ENCODE results near the gene KCTD13. TPM values are rescaled to one million over a fixed set of nuclear protein-coding genes. Genes with fewer than 3 reads are reported as not detected.

Gene KCTD13
- total RNA-seq, 1 donor from 2014 or later, result 3.9 TPM

Other genes with a start within 250 kb of the KCTD13 start
- gene QPRT, start 247.0 kb downstream of the KCTD13 start, total RNA-seq, result 0.13 and 0.25 TPM in 2 replicates
- gene C16orf54, start 180.2 kb downstream of the KCTD13 start, total RNA-seq, result not detected in 2 replicates
- not detected in 2 replicates for gene ZG16, start 148.0 kb downstream of the KCTD13 start, total RNA-seq
- gene KIF22, start 135.5 kb downstream of the KCTD13 start, total RNA-seq, result 24.1 and 47.2 TPM in 2 replicates
- gene MAZ, start 119.7 kb downstream of the KCTD13 start, total RNA-seq, result 139 and 171 TPM in 2 replicates
- 0.25 TPM in 1 of 2 replicates, not detected in the other for gene PRRT2, start 114.0 kb downstream of the KCTD13 start, total RNA-seq
- 13.2 and 15.2 TPM in 2 replicates for gene PAGR1, start 110.1 kb downstream of the KCTD13 start, total RNA-seq
- gene MVP, start 105.8 kb downstream of the KCTD13 start, total RNA-seq, result 141 and 161 TPM in 2 replicates
- 52.1 and 89.6 TPM in 2 replicates for gene CDIPT, start 63.0 kb downstream of the KCTD13 start, total RNA-seq
- 0.26 and 2.5 TPM in 2 replicates for gene SEZ6L2, start 26.7 kb downstream of the KCTD13 start, total RNA-seq
- 0.25 and 0.26 TPM in 2 replicates for gene ASPHD1, start 25.7 kb downstream of the KCTD13 start, total RNA-seq
- gene TMEM219, start 35.9 kb upstream of the KCTD13 start, total RNA-seq, result 50.6 and 62.7 TPM in 2 replicates
- 71.8 and 84.1 TPM in 2 replicates for gene TAOK2, start 47.6 kb upstream of the KCTD13 start, total RNA-seq
- gene HIRIP3, start 69.4 kb upstream of the KCTD13 start, total RNA-seq, result 4.4 and 5.6 TPM in 2 replicates
- gene INO80E, start 70.0 kb upstream of the KCTD13 start, total RNA-seq, result 13.0 and 14.2 TPM in 2 replicates
- under 0.01 and 0.13 TPM in 2 replicates for gene DOC2A, start 84.8 kb upstream of the KCTD13 start, total RNA-seq
- not detected in 2 replicates for gene C16orf92, start 97.0 kb upstream of the KCTD13 start, total RNA-seq
- gene TLCD3B, start 105.0 kb upstream of the KCTD13 start, total RNA-seq, result not detected in 2 replicates
- 225 and 318 TPM in 2 replicates for gene ALDOA, start 139.5 kb upstream of the KCTD13 start, total RNA-seq
- gene PPP4C, start 149.8 kb upstream of the KCTD13 start, total RNA-seq, result 214 and 244 TPM in 2 replicates
- under 0.01 and 0.13 TPM in 2 replicates for gene TBX6, start 165.7 kb upstream of the KCTD13 start, total RNA-seq
- 13.0 and 27.9 TPM in 2 replicates for gene YPEL3, start 170.0 kb upstream of the KCTD13 start, total RNA-seq
- gene GDPD3, start 187.3 kb upstream of the KCTD13 start, total RNA-seq, result 0.51 and 1.4 TPM in 2 replicates
- gene MAPK3, start 197.0 kb upstream of the KCTD13 start, total RNA-seq, result 33.4 and 60.2 TPM in 2 replicates

Measured in dermis microvascular lymphatic vessel endothelial cell (primary cell).